GM12878 (cell line): ENCODE results near the gene MOCS1. TPM values are rescaled to one million over a fixed set of nuclear protein-coding genes. Genes with fewer than 3 reads are reported as not detected.
"Not testable (repeated sequence)": the region's sequence is repeated elsewhere in the genome, so short reads cannot be mapped to it uniquely, and the experiment has no call there.

Experiments
- ATAC-seq: fragments of 200-7000 bp; cut with Tn5 transposase; 3 replicates; pipeline ENCODE4 v1.9.1; 2020; ENCODE audit warnings: mild to moderate bottlenecking, moderate library complexity
- BruUV-seq: library from RNA; stranded (reverse); fragments of 400-500 nt; replicated peaks from 2 replicates; lab custom pipeline; 2021; lab: Mats Ljungman, UMichigan
- CTCF ChIA-PET: fragments of 300-600 bp; sonication (Branson Sonifier 250); formaldehyde crosslinking; extraction: SDS; loops from one replicate; lab custom pipeline; 2021; ENCODE audit warnings: inconsistent platforms; lab: Yijun Ruan, JAX
- POLR2A ChIA-PET: fragments of 350-600 bp; formaldehyde crosslinking; extraction: SDS; loops from one replicate; lab custom pipeline; 2021; ENCODE audit warnings: inconsistent platforms; lab: Charles Lee
- RAD21 ChIA-PET: fragments of 300-600 bp; sonication (Branson Sonifier 250); formaldehyde crosslinking; loops from one replicate; lab custom pipeline; 2023; ENCODE audit warnings: antibody characterized with exemption; ENCODE audit not compliant: unreplicated experiment; lab: Charles Lee
- SMC1A ChIA-PET: fragments of 300-600 bp; sonication (Branson Sonifier 250); formaldehyde crosslinking; loops from one replicate; lab custom pipeline; 2023; ENCODE audit not compliant: unreplicated experiment, uncharacterized antibody; lab: Charles Lee
- DNase-seq: peaks from one replicate; pipeline ENCODE4 v3.0.0-alpha.2; 2011; ENCODE audit warnings: low read depth, low spot score
- FAIRE-seq: peaks from 3 replicates; lab custom pipeline; 2011; peaks lifted over from hg19 to GRCh38; lab: Jason Lieb, UNC
- H2AFZ ChIP-seq: 2 replicates; pipeline ENCODE4 v1.6.0; 2011; ENCODE audit warnings: low read depth, low read length, control low read depth; ENCODE audit not compliant: control insufficient read depth
- H3K27ac ChIP-seq: 2 replicates; pipeline ENCODE4 v1.5.1; 2011; ENCODE audit warnings: control low read depth; ENCODE audit not compliant: control insufficient read depth, insufficient read depth
- H3K27me3 ChIP-seq, 2 experiments: replicated peaks in 1 of 2; 2 replicates each; pipeline versions ENCODE4 v1.6.0 to v1.6.1; 2011; ENCODE audit warnings: low read length in 1 of 2; ENCODE audit not compliant: control insufficient read depth in 2 of 2, insufficient read depth in 2 of 2
- H3K36me3 ChIP-seq, 2 experiments: 2 replicates each; pipeline ENCODE4 v1.5.1; 2011; ENCODE audit warnings: low read length in 1 of 2; ENCODE audit not compliant: control insufficient read depth in 2 of 2, insufficient read depth in 2 of 2
- H3K4me1 ChIP-seq: 2 replicates; pipeline ENCODE4 v1.6.1; 2011; ENCODE audit warnings: mild to moderate bottlenecking, low read length, moderate library complexity, mixed read lengths; ENCODE audit not compliant: control insufficient read depth, insufficient read depth
- H3K4me2 ChIP-seq: 2 replicates; pipeline ENCODE4 v1.6.0; 2011; ENCODE audit warnings: control low read depth; ENCODE audit not compliant: control insufficient read depth, insufficient read depth
- H3K4me3 ChIP-seq: fragments of 200-600 bp; sonication (generic); 2 replicates; pipeline ENCODE4 v1.5.1; 2016
- H3K79me2 ChIP-seq: 2 replicates; pipeline ENCODE4 v1.6.0; 2011; ENCODE audit warnings: low read length; ENCODE audit not compliant: control insufficient read depth, insufficient read depth
- H3K9ac ChIP-seq: 2 replicates; pipeline ENCODE4 v1.8.0; 2011; ENCODE audit warnings: low read length, control low read depth, mixed read lengths; ENCODE audit not compliant: control insufficient read depth, insufficient read depth
- H3K9me3 ChIP-seq: replicated peaks from 3 replicates; pipeline ENCODE4 v1.5.1; 2011; ENCODE audit warnings: mild to moderate bottlenecking, low read length; ENCODE audit not compliant: control insufficient read depth, insufficient read depth
- H4K20me1 ChIP-seq: 2 replicates; pipeline ENCODE4 v1.6.0; 2011; ENCODE audit not compliant: control insufficient read depth, insufficient read depth
- ATF7 ChIP-seq: fragments of 450-650 bp; IDR thresholded peaks from 2 replicates; pipeline ENCODE4 v1.6.1; 2016; ENCODE audit warnings: low read depth, mild to moderate bottlenecking
- BACH1 ChIP-seq: fragments of 450-650 bp; IDR thresholded peaks from 2 replicates; pipeline ENCODE4 v1.6.1; 2017; ENCODE audit warnings: mild to moderate bottlenecking, borderline replicate concordance
- BCL11A ChIP-seq: IDR thresholded peaks from 2 replicates; pipeline ENCODE4 v1.6.1; 2011; ENCODE audit warnings: low read depth, low read length
- CHD1 ChIP-seq: IDR thresholded peaks from 2 replicates; pipeline ENCODE4 v1.6.1; 2012; ENCODE audit warnings: low read depth, low read length, improper control_type of control experiment
- ZNF217 ChIP-seq: fragments of 450-650 bp; IDR thresholded peaks from 2 replicates; pipeline ENCODE4 v1.6.1; 2017; ENCODE audit warnings: antibody characterized with exemption, mild to moderate bottlenecking
- WGBS: methylation state at CpG from one replicate; pipeline ENCODE4 v1.1.6; 2016; ENCODE audit warnings: low lambda C conversion rate; ENCODE audit not compliant: insufficient replicate concordance, insufficient coverage; ENCODE audit errors: missing lambda C conversion rate; 5-methylcytosine and 5-hydroxymethylcytosine counted together
- in situ Hi-C: fragments of 300-500 bp; cut with MboI; formaldehyde crosslinking; loops from 9 replicates; pipeline ENCODE4 v1.14.3; 2018; ENCODE audit warnings: mixed read lengths
- intact Hi-C: fragments of 100-400 bp; cut with micrococcal nuclease; formaldehyde crosslinking; loops from one replicate; pipeline ENCODE4 v1.14.2; 2022; ENCODE audit not compliant: unreplicated experiment
- polyA plus RNA-seq, 11 experiments: library from polyadenylated mRNA; depleted of rRNA in 4 of 11; unstranded in 6 of 11; stranded (reverse) in 5 of 11; fragments of >200 nt; fragmentation: Nextera tagmentation in 4 of 11; fragmentation: Illumina TruSeq in 1 of 11; extraction: Ambion mirVana in 4 of 11; extraction: Trizol in 1 of 11; gene quantifications; 1 replicate in 1 of 11; 2 replicates in 10 of 11; pipeline versions ENCODE4 v1.2.1 to v1.2.3, GENCODE V29; 2011 to 2016; ENCODE audit warnings: inconsistent platforms in 2 of 11, missing spikeins in 2 of 11, low read depth in 1 of 11
- total RNA-seq, 4 experiments: library from RNA; depleted of rRNA in 3 of 4; stranded (reverse); fragments of >200 nt in 3 of 4; fragmentation: Illumina TruSeq in 1 of 4; extraction: Trizol in 1 of 4; gene quantifications; 2 replicates each; pipeline versions ENCODE4 v1.2.1 to v1.2.3, GENCODE V29; 2013 to 2021
- TF ChIP-seq, protein P1 (sequence below): fragments of 450-650 bp; IDR thresholded peaks from 2 replicates; pipeline ENCODE4 v1.6.1; 2016; ENCODE audit warnings: mild to moderate bottlenecking
- TF ChIP-seq, protein P2 (sequence below): fragments of 150-350 bp; IDR thresholded peaks from 2 replicates; pipeline ENCODE4 v1.6.1; 2016; ENCODE audit warnings: low read depth, low read length

The MOCS1 gene
- total and polyA plus RNA-seq, 10 of the 15 experiments (the other 5 are each of a cell fraction or from before 2014, with no cell fraction given), result 0.02 to 5.4 (median 0.16) TPM; not detected in 2

DNA sequence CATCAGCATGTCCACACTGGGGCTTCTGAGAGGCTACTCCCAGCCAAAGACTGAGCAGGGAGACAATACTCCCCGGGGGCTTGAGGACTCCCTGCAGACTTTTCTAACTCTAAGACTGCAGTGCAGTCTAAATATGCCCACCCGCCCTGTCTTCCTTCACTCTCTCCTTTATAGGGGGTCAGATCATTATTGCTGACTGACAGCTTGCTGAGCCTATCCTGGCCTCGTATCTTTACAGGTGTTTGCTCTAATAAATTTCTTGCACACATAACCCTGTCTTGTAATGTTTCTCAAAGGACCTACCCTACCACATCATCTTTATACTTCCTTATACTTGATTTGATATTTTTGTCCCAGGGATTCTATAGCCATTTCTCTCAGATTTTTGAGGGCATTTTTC is 39.4 kb upstream of the MOCS1 start:
- H3K27ac ChIP-seq, result no peak overlapping the region
- CTCF ChIA-PET, result interaction anchor here (0.6 kb wide), 1 partner anchor 543 kb away, joined by 3 read pairs; no protein-coding TSS in a partner anchor
- H3K4me3 ChIP-seq, result no peak overlapping the region
- 4% methylated on average over 3 of the region's 3 CpGs for WGBS
- no peak for FAIRE-seq
- SMC1A ChIA-PET, result no interaction called here
- no peak overlapping the region for H2AFZ ChIP-seq
- no peaks in the 10 kb centered on the region for H3K9me3 ChIP-seq
- no peak overlapping the region for H3K9ac ChIP-seq
- no TSS peak for BruUV-seq
- ATAC-seq, result no peak
- TF ChIP-seq BCL11A, result no peak
- TF ChIP-seq ZNF217, result no peak
- no peak for TF ChIP-seq BACH1
- TF ChIP-seq CHD1, result no peak
- TF ChIP-seq, protein P1, sequence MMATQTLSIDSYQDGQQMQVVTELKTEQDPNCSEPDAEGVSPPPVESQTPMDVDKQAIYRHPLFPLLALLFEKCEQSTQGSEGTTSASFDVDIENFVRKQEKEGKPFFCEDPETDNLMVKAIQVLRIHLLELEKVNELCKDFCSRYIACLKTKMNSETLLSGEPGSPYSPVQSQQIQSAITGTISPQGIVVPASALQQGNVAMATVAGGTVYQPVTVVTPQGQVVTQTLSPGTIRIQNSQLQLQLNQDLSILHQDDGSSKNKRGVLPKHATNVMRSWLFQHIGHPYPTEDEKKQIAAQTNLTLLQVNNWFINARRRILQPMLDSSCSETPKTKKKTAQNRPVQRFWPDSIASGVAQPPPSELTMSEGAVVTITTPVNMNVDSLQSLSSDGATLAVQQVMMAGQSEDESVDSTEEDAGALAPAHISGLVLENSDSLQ, result peak; percentile 27; the same call in 1 of the 2 replicates
- no peak for TF ChIP-seq ATF7
- TF ChIP-seq, protein P2, sequence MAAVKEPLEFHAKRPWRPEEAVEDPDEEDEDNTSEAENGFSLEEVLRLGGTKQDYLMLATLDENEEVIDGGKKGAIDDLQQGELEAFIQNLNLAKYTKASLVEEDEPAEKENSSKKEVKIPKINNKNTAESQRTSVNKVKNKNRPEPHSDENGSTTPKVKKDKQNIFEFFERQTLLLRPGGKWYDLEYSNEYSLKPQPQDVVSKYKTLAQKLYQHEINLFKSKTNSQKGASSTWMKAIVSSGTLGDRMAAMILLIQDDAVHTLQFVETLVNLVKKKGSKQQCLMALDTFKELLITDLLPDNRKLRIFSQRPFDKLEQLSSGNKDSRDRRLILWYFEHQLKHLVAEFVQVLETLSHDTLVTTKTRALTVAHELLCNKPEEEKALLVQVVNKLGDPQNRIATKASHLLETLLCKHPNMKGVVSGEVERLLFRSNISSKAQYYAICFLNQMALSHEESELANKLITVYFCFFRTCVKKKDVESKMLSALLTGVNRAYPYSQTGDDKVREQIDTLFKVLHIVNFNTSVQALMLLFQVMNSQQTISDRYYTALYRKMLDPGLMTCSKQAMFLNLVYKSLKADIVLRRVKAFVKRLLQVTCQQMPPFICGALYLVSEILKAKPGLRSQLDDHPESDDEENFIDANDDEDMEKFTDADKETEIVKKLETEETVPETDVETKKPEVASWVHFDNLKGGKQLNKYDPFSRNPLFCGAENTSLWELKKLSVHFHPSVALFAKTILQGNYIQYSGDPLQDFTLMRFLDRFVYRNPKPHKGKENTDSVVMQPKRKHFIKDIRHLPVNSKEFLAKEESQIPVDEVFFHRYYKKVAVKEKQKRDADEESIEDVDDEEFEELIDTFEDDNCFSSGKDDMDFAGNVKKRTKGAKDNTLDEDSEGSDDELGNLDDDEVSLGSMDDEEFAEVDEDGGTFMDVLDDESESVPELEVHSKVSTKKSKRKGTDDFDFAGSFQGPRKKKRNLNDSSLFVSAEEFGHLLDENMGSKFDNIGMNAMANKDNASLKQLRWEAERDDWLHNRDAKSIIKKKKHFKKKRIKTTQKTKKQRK, result no peak
- in situ Hi-C loops, result no loop called here
- H3K79me2 ChIP-seq, result no peaks in the 10 kb centered on the region
- no peaks in the 10 kb centered on the region for H4K20me1 ChIP-seq
- DNase-seq, result no peak
- POLR2A ChIA-PET, result no interaction called here
- RAD21 ChIA-PET, result no interaction called here
- H3K4me2 ChIP-seq, result no peak overlapping the region
- intact Hi-C loops, result no loop called here
- H3K27me3 ChIP-seq, result no peaks in the 10 kb centered on the region; a peak in 1 of 4 replicates
- no peaks in the 10 kb centered on the region for H3K36me3 ChIP-seq
- H3K4me1 ChIP-seq, result no peaks in the 10 kb centered on the region

DNA sequence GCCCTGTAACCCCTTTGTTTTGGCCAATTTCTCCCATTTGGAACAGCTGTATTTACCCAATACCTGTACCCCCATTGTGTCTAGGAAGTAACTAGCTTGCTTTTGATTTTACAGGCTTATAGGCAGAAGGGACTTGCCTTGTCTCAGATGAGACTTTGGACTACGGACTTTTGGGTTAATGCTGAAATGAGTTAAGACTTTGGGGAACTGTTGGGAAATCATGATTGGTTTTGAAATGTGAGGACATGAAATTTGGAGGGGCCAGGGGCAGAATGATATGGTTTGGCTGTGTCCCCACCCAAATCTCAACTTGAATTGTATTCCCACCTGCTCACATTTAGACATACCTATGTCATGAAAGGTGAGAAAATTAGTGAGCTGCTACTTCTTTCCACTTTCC is 38.5 kb upstream of the MOCS1 start:
- H3K4me2 ChIP-seq, H3K36me3 ChIP-seq, RAD21 ChIA-PET, ATAC-seq, POLR2A ChIA-PET, intact Hi-C loops, H3K27ac ChIP-seq, BruUV-seq, H3K4me3 ChIP-seq, H3K9me3 ChIP-seq, FAIRE-seq, H4K20me1 ChIP-seq, CTCF ChIA-PET, DNase-seq, H2AFZ ChIP-seq, H3K27me3 ChIP-seq, H3K4me1 ChIP-seq, in situ Hi-C loops, H3K9ac ChIP-seq, H3K79me2 ChIP-seq: not testable (repeated sequence)
- SMC1A ChIA-PET, result interaction anchor here (0.6 kb wide), 1 partner anchor 769 kb away, joined by 3 read pairs; no protein-coding TSS in a partner anchor
- WGBS, result 0% methylated on average over 1 of the region's 1 CpG

DNA sequence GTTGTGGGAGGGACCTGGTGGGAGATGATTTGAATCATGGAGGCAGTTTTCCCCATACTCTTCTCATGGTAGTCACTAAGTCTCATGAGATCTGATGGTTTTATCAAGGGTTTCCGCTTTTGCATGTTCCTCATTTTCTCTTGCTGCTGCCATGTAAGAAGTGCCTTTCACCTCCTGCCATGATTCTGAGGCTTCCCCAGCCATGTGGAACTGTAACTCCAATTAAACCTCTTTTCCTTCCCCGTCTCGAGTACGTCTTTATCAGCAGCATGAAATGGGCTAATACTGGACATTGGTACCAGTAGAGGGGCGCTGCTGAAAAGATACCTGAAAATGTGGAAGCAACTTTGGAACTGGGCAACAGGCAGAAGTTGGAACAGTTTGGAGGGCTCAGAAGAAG is 36.9 kb upstream of the MOCS1 start:
- H3K27ac ChIP-seq, intact Hi-C loops, FAIRE-seq, SMC1A ChIA-PET, H4K20me1 ChIP-seq, CTCF ChIA-PET, H3K9me3 ChIP-seq, H3K4me1 ChIP-seq, H3K4me3 ChIP-seq, RAD21 ChIA-PET, POLR2A ChIA-PET, DNase-seq, H2AFZ ChIP-seq, H3K9ac ChIP-seq, H3K4me2 ChIP-seq, in situ Hi-C loops, ATAC-seq, BruUV-seq, H3K79me2 ChIP-seq, H3K36me3 ChIP-seq, H3K27me3 ChIP-seq: not testable (repeated sequence)
- 18% methylated on average over 5 of the region's 5 CpGs for WGBS
